ENCODE data around the gene DGKI.

Gene DGKI

DNA sequence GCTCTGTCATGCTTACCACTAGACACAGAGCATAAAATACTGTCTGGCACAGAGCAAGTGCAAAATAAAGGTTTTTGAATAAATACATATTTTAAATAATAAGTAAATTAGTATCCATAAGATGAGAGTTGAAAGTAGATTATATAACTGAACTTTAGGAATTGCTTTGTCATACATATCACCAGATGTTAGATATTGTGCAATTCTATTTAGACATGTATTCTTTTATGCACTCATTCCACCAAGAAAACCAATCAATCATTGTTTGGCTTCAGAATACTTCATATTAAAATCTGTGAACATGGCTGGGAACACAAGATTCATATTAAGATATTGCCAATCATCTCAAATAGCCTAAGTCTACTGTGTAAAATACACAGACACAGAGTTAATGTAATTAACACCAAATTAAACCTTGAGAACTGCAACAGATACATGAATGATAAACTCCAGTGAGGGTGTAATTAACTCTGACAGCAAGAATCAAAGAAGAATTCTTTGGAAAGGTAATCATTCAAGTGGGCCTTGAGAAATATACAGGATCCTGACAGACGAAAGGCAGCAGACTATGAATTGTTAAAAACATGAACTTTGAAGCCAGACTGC lies 302.2 kb downstream of the DGKI start:
- no peaks in the 10 kb centered on the region for H3K36me3 ChIP-seq
- no peaks in the 10 kb centered on the region for H3K9me3 ChIP-seq
- H3K27me3 ChIP-seq = no peaks in the 10 kb centered on the region
- no peak overlapping the region for H3K27ac ChIP-seq
- no peaks in the 10 kb centered on the region for H3K4me1 ChIP-seq (ENCODE audit: control insufficient read depth in 1 of 2, insufficient read depth in 1 of 2, low read depth in 1 of 2, low read length in 1 of 2)
- H3K4me3 ChIP-seq (ENCODE audit: low read depth in 1 of 2, low read length in 1 of 2) = no peak overlapping the region
- TF ChIP-seq, protein P1, sequence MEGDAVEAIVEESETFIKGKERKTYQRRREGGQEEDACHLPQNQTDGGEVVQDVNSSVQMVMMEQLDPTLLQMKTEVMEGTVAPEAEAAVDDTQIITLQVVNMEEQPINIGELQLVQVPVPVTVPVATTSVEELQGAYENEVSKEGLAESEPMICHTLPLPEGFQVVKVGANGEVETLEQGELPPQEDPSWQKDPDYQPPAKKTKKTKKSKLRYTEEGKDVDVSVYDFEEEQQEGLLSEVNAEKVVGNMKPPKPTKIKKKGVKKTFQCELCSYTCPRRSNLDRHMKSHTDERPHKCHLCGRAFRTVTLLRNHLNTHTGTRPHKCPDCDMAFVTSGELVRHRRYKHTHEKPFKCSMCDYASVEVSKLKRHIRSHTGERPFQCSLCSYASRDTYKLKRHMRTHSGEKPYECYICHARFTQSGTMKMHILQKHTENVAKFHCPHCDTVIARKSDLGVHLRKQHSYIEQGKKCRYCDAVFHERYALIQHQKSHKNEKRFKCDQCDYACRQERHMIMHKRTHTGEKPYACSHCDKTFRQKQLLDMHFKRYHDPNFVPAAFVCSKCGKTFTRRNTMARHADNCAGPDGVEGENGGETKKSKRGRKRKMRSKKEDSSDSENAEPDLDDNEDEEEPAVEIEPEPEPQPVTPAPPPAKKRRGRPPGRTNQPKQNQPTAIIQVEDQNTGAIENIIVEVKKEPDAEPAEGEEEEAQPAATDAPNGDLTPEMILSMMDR (IDR thresholded peaks at IDR 0.05) = no peak

DNA sequence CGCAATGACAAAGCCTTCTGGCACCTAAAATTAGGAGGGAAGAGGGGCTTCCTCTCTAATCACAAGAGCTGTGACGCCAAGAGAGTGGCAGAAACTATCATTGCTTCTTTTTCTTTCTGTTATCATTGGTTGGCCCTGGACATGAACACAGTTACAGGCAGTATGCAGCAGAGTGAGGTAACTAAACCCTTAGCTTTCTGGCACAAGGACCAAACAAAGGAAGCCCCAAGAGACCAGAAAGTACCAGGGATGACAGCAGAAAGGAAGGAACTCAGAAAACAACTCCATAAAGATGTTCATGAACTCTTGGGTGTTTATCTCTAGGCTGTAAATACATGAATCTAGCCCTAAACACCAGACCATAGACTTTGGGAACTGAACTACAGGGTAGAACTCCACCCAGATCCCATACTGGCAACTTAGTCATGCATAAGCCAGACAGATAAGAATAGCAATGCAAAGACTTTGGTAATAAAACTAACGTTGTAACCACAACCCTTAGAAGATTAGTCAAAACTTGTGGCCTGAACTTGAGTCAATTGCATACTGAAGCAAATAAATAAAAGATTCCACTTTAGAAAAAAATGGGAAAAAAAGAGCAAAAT lies 307.6 kb downstream of the DGKI start:
- Histone ChIP-seq H3K4me1 (ENCODE audit: control insufficient read depth in 1 of 2, insufficient read depth in 1 of 2, low read depth in 1 of 2, low read length in 1 of 2) (no peaks in the 10 kb centered on the region), H3K27me3 (no peaks in the 10 kb centered on the region), H3K27ac (no peak overlapping the region), H3K4me3 (ENCODE audit: low read depth in 1 of 2, low read length in 1 of 2) (no peak overlapping the region), H3K36me3 (no peaks in the 10 kb centered on the region), H3K9me3 (no peaks in the 10 kb centered on the region)
- TF ChIP-seq, protein P1 (IDR thresholded peaks at IDR 0.05) = no peak

DNA sequence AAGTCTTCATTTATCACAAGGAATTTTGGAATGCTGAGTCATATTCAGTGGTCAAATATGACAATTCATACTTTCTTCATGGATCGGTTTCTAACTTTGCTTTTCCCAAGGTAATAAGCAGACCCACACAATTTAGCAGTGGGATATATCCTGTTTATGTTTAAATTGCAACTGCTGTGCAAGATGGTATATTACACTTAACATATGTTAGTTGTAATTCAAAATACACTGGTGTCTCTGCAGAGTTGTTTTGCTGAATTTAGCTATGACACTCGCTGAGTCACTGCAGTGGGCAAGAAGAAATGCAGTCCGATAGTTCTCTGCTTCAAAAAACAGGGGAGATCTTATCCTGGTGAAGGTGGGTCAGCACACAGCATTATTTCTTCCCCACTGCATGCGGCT lies 308.4 kb downstream of the DGKI start:
- TF ChIP-seq, protein P1 (IDR thresholded peaks at IDR 0.05) = no peak
- H3K27ac ChIP-seq = no peak overlapping the region
- H3K4me3 ChIP-seq (ENCODE audit: low read depth in 1 of 2, low read length in 1 of 2) = no peak overlapping the region
- H3K27me3 ChIP-seq = no peaks in the 10 kb centered on the region
- no peaks in the 10 kb centered on the region for H3K9me3 ChIP-seq
- H3K36me3 ChIP-seq = no peaks in the 10 kb centered on the region
- H3K4me1 ChIP-seq (ENCODE audit: control insufficient read depth in 1 of 2, insufficient read depth in 1 of 2, low read depth in 1 of 2, low read length in 1 of 2) = no peaks in the 10 kb centered on the region

DNA sequence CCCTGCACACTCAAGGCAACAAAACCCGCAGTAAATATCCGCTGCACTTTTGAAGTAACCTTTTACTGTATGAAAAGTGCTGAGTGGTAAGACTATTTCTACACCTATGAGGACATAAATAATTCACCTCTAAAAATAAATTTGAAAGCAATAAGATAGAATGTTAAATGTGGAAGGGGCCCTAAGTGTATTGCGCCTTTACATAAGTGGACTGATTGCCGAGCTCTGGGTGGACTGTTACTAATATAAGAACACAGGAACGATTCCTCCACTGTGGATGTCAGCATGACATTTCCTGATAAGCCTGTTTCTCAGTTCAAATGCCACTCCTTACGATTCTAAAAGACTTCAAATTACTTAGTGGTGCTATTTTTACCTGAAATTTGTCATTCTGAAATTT lies 311.2 kb downstream of the DGKI start:
- TF ChIP-seq, protein P1 (IDR thresholded peaks at IDR 0.05) = no peak
- H3K4me3 ChIP-seq (ENCODE audit: low read depth in 1 of 2, low read length in 1 of 2) = no peak overlapping the region
- H3K27me3 ChIP-seq = no peaks in the 10 kb centered on the region
- H3K9me3 ChIP-seq = no peaks in the 10 kb centered on the region
- H3K27ac ChIP-seq = no peak overlapping the region
- no peaks in the 10 kb centered on the region for H3K4me1 ChIP-seq (ENCODE audit: control insufficient read depth in 1 of 2, insufficient read depth in 1 of 2, low read depth in 1 of 2, low read length in 1 of 2)
- no peaks in the 10 kb centered on the region for H3K36me3 ChIP-seq

DNA sequence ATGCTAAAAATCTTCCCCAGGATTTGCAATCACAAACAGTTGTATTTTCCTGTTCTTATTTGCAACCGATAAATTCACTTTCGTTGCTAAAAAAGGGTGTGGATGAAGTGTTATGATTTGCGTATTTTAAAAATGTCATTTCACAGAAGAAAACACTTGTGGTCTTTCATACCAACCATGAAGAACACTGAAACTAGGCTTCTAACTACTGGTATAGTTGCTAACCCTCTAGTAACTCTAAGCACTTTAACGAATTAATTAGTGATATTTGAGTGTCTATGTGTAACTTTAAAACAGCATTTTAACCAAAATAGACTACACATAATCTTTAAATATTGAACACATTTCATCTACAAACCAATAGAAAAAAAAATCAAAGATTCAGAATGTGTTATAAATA lies 315.1 kb downstream of the DGKI start:
- no peaks in the 10 kb centered on the region for H3K36me3 ChIP-seq
- H3K4me3 ChIP-seq (ENCODE audit: low read depth in 1 of 2, low read length in 1 of 2) = no peak overlapping the region
- no peaks in the 10 kb centered on the region for H3K9me3 ChIP-seq
- no peaks in the 10 kb centered on the region for H3K4me1 ChIP-seq (ENCODE audit: control insufficient read depth in 1 of 2, insufficient read depth in 1 of 2, low read depth in 1 of 2, low read length in 1 of 2)
- H3K27ac ChIP-seq = no peak overlapping the region
- H3K27me3 ChIP-seq = no peaks in the 10 kb centered on the region
- TF ChIP-seq, protein P1 (IDR thresholded peaks at IDR 0.05) = no peak
